Endodermal cell (in vitro differentiated cells): ENCODE data around the gene PRDM10. TPM values are rescaled to one million over a fixed set of nuclear protein-coding genes. Genes with fewer than 3 reads are reported as not detected.
A peak's percentile ranks its signal among the peaks of the same experiment; 100 is the strongest.

Experiments used
- DNase-seq: peaks from one replicate; pipeline ENCODE4 v3.0.0-alpha.2; 2017
- H3K27ac ChIP-seq: 2 replicates; pipeline ENCODE4 v1.5.1; 2013; ENCODE audit warnings: mild to moderate bottlenecking, low read depth, low read length, moderate library complexity
- H3K27me3 ChIP-seq: 2 replicates; pipeline ENCODE4 v1.6.1; 2013; ENCODE audit warnings: mild to moderate bottlenecking, low read length, moderate library complexity; ENCODE audit not compliant: insufficient read depth, control insufficient read depth, poor library complexity, severe bottlenecking
- H3K36me3 ChIP-seq: 2 replicates; pipeline ENCODE4 v1.7.0; 2013; ENCODE audit warnings: mild to moderate bottlenecking, low read length, moderate library complexity; ENCODE audit not compliant: control insufficient read depth, insufficient read depth
- H3K4me1 ChIP-seq: one replicate; pipeline ENCODE4 v1.7.0; 2013; ENCODE audit warnings: low read length; ENCODE audit not compliant: control insufficient read depth, insufficient read depth
- H3K4me3 ChIP-seq: 2 replicates; pipeline ENCODE4 v1.5.1; 2013; ENCODE audit warnings: mild to moderate bottlenecking, low read length, moderate library complexity
- H3K9ac ChIP-seq: 2 replicates; pipeline ENCODE4 v1.6.1; 2013; ENCODE audit warnings: mild to moderate bottlenecking, low read length, moderate library complexity; ENCODE audit not compliant: poor library complexity, severe bottlenecking; ENCODE audit errors: extremely low read depth
- H3K9me3 ChIP-seq: 2 replicates; pipeline ENCODE4 v1.6.1; 2013; ENCODE audit warnings: mild to moderate bottlenecking, low read length, moderate library complexity; ENCODE audit not compliant: control insufficient read depth
- H3K27ac Mint-ChIP-seq: 2 replicates; pipeline ENCODE4 v1.8.0; 2020; ENCODE audit warnings: mixed read lengths
- H3K27me3 Mint-ChIP-seq: 2 replicates; pipeline ENCODE4 v1.8.0; 2021; ENCODE audit warnings: mild to moderate bottlenecking, mixed read lengths; ENCODE audit not compliant: insufficient read depth
- H3K36me3 Mint-ChIP-seq: 2 replicates; pipeline ENCODE4 v1.8.0; 2020; ENCODE audit warnings: low read depth, mixed read lengths
- H3K4me1 Mint-ChIP-seq: 2 replicates; pipeline ENCODE4 v1.8.0; 2020; ENCODE audit warnings: mixed read lengths
- H3K4me3 Mint-ChIP-seq: 2 replicates; pipeline ENCODE4 v1.8.0; 2020; ENCODE audit warnings: mild to moderate bottlenecking, moderate library complexity, mixed read lengths
- H3K9me3 Mint-ChIP-seq: 2 replicates; pipeline ENCODE4 v1.8.0; 2020; ENCODE audit warnings: mild to moderate bottlenecking, mixed read lengths
- CTCF ChIP-seq: fragments of 200-600 bp; sonication (generic); conservative IDR thresholded peaks from 2 replicates; pipeline ENCODE4 v1.5.0; 2021; ENCODE audit warnings: antibody characterized with exemption, mild to moderate bottlenecking
- WGBS, 2 experiments: methylation state at CpG; one replicate each; pipeline versions ENCODE4 v1.1.5 to v1.1.7; 2013; ENCODE audit warnings: missing lambda C conversion rate in 2 of 2, mixed read lengths in 1 of 2; ENCODE audit not compliant: insufficient coverage in 1 of 2, insufficient read length in 1 of 2; 5-methylcytosine and 5-hydroxymethylcytosine counted together
- total RNA-seq, 2 donors: library from RNA; stranded (reverse); fragmentation: NEBNext Ultra II Directional in 1 of 2; extraction: Animal tissue kit (Norgen Biotek cat#: 25700) in 1 of 2; gene quantifications; 2 replicates in 1 of 2; 3 replicates in 1 of 2; pipeline ENCODE4 v1.2.1, GENCODE V29; 2021

PRDM10 gene
- total RNA-seq, 2 donors from 2014 or later = 15.9 to 16.4 TPM

GRCh38 chr11:129866311-129866710 lies 136.3 kb downstream of the PRDM10 start:
- no peak overlapping the region for H3K4me3 Mint-ChIP-seq
- Histone ChIP-seq H3K9ac (no peak overlapping the region), H3K27ac (no peak overlapping the region), H3K9me3 (peaks cover 6% of the 10 kb centered on the region), H3K4me3 (no peak overlapping the region), H3K4me1 (no peaks in the 10 kb centered on the region), H3K36me3 (peaks cover 81% of the 10 kb centered on the region), H3K27me3 (no peaks in the 10 kb centered on the region)
- no peaks in the 10 kb centered on the region for H3K9me3 Mint-ChIP-seq
- peaks cover 88% of the 10 kb centered on the region for H3K36me3 Mint-ChIP-seq
- peak overlapping the region; percentile 35 for H3K27ac Mint-ChIP-seq
- WGBS, 2 experiments = 83 to 94% methylated on average over 3 of the region's 3 CpGs
- no peak for TF ChIP-seq CTCF
- DNase-seq = no peak
- peaks cover 13% of the 10 kb centered on the region for H3K4me1 Mint-ChIP-seq
- H3K27me3 Mint-ChIP-seq = no peaks in the 10 kb centered on the region

GRCh38 chr11:129865701-129866100 lies 136.9 kb downstream of the PRDM10 start:
- Histone ChIP-seq H3K9ac (no peak overlapping the region), H3K27me3 (no peaks in the 10 kb centered on the region), H3K4me3 (no peak overlapping the region), H3K27ac (no peak overlapping the region), H3K4me1 (no peaks in the 10 kb centered on the region), H3K36me3 (peaks cover 81% of the 10 kb centered on the region), H3K9me3 (peaks cover 6% of the 10 kb centered on the region)
- H3K27ac Mint-ChIP-seq = no peak overlapping the region
- WGBS, 2 experiments = 98 to 100% methylated on average over 1 to 4 of the region's 4 CpGs
- no peak overlapping the region for H3K4me3 Mint-ChIP-seq
- no peak for DNase-seq
- no peaks in the 10 kb centered on the region for H3K27me3 Mint-ChIP-seq
- peaks cover 13% of the 10 kb centered on the region for H3K4me1 Mint-ChIP-seq
- peaks cover 84% of the 10 kb centered on the region for H3K36me3 Mint-ChIP-seq
- no peak for TF ChIP-seq CTCF
- H3K9me3 Mint-ChIP-seq = no peaks in the 10 kb centered on the region

- Mint-ChIP-seq H3K4me1 (peaks cover 13% of the 10 kb centered on the region), H3K27me3 (no peaks in the 10 kb centered on the region), H3K36me3 (peaks cover 84% of the 10 kb centered on the region), H3K4me3 (no peak overlapping the region), H3K27ac (no peak overlapping the region), H3K9me3 (no peaks in the 10 kb centered on the region)
- Histone ChIP-seq H3K4me3 (no peak overlapping the region), H3K9ac (no peak overlapping the region), H3K36me3 (peaks cover 76% of the 10 kb centered on the region), H3K9me3 (peaks cover 6% of the 10 kb centered on the region), H3K27me3 (no peaks in the 10 kb centered on the region), H3K4me1 (no peaks in the 10 kb centered on the region), H3K27ac (no peak overlapping the region)
- DNase-seq = no peak
- 94 to 98% methylated on average over 4 to 5 of the region's 5 CpGs for WGBS, 2 experiments
- no peak for TF ChIP-seq CTCF
Observed at GRCh38 chr11:129864811-129865210, 137.8 kb downstream of the PRDM10 start.
